NCI-H446 (cell line): Measurements from ENCODE around the gene RTN4RL2.

ENCODE experiments used
- DNase-seq, 2 experiments: peaks; one replicate each; lab custom pipeline; 2025; lab: John Stamatoyannopoulos, UW

RTN4RL2 gene

GRCh38 chr11:57500515-57500914 lies 40.2 kb downstream of the RTN4RL2 start:
- DNase-seq = no peak

- DNase-seq = no peak
Observed at GRCh38 chr11:57500926-57501325, 40.6 kb downstream of the RTN4RL2 start.

GRCh38 chr11:57501953-57502352 lies 41.6 kb downstream of the RTN4RL2 start:
- DNase-seq = no peak

GRCh38 chr11:57502376-57502775 lies 42.0 kb downstream of the RTN4RL2 start:
- no peak for DNase-seq

GRCh38 chr11:57502870-57503269 lies 42.5 kb downstream of the RTN4RL2 start:
- DNase-seq = no peak

GRCh38 chr11:57504511-57504910 lies 44.2 kb downstream of the RTN4RL2 start:
- no peak for DNase-seq

GRCh38 chr11:57506522-57506921 lies 46.2 kb downstream of the RTN4RL2 start:
- DNase-seq = no peak

GRCh38 chr11:57508341-57509170 lies 48.2 kb downstream of the RTN4RL2 start:
- DNase-seq = no peak

GRCh38 chr11:57511741-57512430 lies 51.6 kb downstream of the RTN4RL2 start:
- no peak for DNase-seq

GRCh38 chr11:57512646-57513451 lies 52.5 kb downstream of the RTN4RL2 start:
- DNase-seq = no peak

GRCh38 chr11:57513452-57513795 lies 53.1 kb downstream of the RTN4RL2 start:
- no peak for DNase-seq

GRCh38 chr11:57513911-57514537 lies 53.7 kb downstream of the RTN4RL2 start:
- DNase-seq = peak; percentile 20 to 53

GRCh38 chr11:57514538-57515331 lies 54.4 kb downstream of the RTN4RL2 start:
- peak; percentile 20 to 37 for DNase-seq

GRCh38 chr11:57515332-57516060 lies 55.2 kb downstream of the RTN4RL2 start, which contains the start of gene SLC43A1:
TSS of gene SLC43A1 (minus strand) at chr11:57515702. CDS start at chr11:57514111, 1,591 bp downstream.
- DNase-seq = peak; percentile 19 to 45

- no peak for DNase-seq
Observed at GRCh38 chr11:57516061-57516443, 55.7 kb downstream of the RTN4RL2 start.

- DNase-seq = no peak
Observed at GRCh38 chr11:57521116-57521515, 60.8 kb downstream of the RTN4RL2 start.

GRCh38 chr11:57523419-57523818 lies 63.1 kb downstream of the RTN4RL2 start:
- no peak for DNase-seq
